ENCODE results near the gene CEP72.

DNA sequence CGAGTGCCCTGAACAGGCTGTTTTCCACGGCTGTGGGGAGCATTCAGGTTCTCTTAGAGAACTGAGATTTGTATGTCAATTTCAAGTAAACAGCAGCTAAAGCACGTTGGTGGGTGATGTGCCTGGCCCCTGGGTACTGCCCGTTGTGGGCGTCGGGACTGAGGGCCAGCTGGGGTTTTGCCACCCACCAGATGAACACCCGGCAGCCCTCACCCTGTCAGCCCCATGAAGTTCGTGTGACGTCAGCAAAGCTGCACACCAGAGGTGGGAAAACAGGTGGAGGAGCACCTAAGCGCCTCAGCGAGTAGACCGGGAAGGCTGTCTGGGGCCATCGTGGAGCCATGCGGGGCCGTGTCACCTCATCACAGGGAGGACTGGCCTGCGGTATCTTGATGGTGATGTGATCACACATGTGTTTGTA lies 9.2 kb downstream of the CEP72 start:
- TF ChIP-seq EZH2 (IDR thresholded peaks at IDR 0.05; ENCODE audit: borderline replicate concordance, insufficient read depth, low read depth, low read length, poor library complexity, severe bottlenecking) = no peak
- TF ChIP-seq, protein P1, sequence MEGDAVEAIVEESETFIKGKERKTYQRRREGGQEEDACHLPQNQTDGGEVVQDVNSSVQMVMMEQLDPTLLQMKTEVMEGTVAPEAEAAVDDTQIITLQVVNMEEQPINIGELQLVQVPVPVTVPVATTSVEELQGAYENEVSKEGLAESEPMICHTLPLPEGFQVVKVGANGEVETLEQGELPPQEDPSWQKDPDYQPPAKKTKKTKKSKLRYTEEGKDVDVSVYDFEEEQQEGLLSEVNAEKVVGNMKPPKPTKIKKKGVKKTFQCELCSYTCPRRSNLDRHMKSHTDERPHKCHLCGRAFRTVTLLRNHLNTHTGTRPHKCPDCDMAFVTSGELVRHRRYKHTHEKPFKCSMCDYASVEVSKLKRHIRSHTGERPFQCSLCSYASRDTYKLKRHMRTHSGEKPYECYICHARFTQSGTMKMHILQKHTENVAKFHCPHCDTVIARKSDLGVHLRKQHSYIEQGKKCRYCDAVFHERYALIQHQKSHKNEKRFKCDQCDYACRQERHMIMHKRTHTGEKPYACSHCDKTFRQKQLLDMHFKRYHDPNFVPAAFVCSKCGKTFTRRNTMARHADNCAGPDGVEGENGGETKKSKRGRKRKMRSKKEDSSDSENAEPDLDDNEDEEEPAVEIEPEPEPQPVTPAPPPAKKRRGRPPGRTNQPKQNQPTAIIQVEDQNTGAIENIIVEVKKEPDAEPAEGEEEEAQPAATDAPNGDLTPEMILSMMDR (IDR thresholded peaks at IDR 0.05) = no peak

All from B cell (primary cell).